Karpas-422 (cell line): ENCODE data around the gene URM1. TPM values are rescaled to one million over a fixed set of nuclear protein-coding genes. Genes with fewer than 3 reads are reported as not detected.

Experiments
- DNase-seq: peaks from one replicate; pipeline ENCODE4 v3.0.0-alpha.2; 2015
- H2AFZ ChIP-seq: fragments of 200-600 bp; sonication (generic); 2 replicates; pipeline ENCODE4 v1.6.1; 2014; ENCODE audit warnings: antibody characterized with exemption, low read length, mixed read lengths
- H3K27ac ChIP-seq: fragments of 200-600 bp; sonication (generic); 2 replicates; pipeline ENCODE4 v1.5.1; 2014; ENCODE audit warnings: mild to moderate bottlenecking, low read length, moderate library complexity
- H3K27me3 ChIP-seq: fragments of 200-600 bp; sonication (generic); 2 replicates; pipeline ENCODE4 v1.6.1; 2014; ENCODE audit warnings: low read length, mixed read lengths
- H3K36me3 ChIP-seq: fragments of 200-600 bp; sonication (generic); 2 replicates; pipeline ENCODE4 v1.6.1; 2014; ENCODE audit warnings: low read length, mixed read lengths; ENCODE audit not compliant: insufficient read depth
- H3K4me1 ChIP-seq: fragments of 200-600 bp; sonication (generic); 2 replicates; pipeline ENCODE4 v1.6.1; 2014; ENCODE audit warnings: mild to moderate bottlenecking, low read length, mixed read lengths
- H3K4me2 ChIP-seq: fragments of 200-600 bp; sonication (generic); 2 replicates; pipeline ENCODE4 v1.6.1; 2014; ENCODE audit warnings: low read length, low read depth, mild to moderate bottlenecking; ENCODE audit not compliant: poor library complexity, severe bottlenecking
- H3K4me3 ChIP-seq: fragments of 200-600 bp; sonication (generic); 2 replicates; pipeline ENCODE4 v1.5.1; 2014; ENCODE audit warnings: mild to moderate bottlenecking, antibody characterized with exemption, low read length, mixed read lengths
- H3K79me2 ChIP-seq: fragments of 200-600 bp; sonication (generic); 2 replicates; pipeline ENCODE4 v1.6.1; 2014; ENCODE audit warnings: mild to moderate bottlenecking, low read length, mixed read lengths
- H3K9ac ChIP-seq: fragments of 200-600 bp; sonication (generic); 2 replicates; pipeline ENCODE4 v1.6.0; 2014; ENCODE audit warnings: low read length
- H3K9me2 ChIP-seq: fragments of 200-600 bp; sonication (generic), shearing (Covaris generic); replicated peaks from 2 replicates; pipeline ENCODE4 v1.6.0; 2014; ENCODE audit warnings: mild to moderate bottlenecking, low read length, moderate library complexity; ENCODE audit not compliant: insufficient read depth
- H3K9me3 ChIP-seq: fragments of 300-700, 200-600 bp; sonication (generic); 2 replicates; pipeline ENCODE4 v1.6.1; 2014; ENCODE audit warnings: low read length, mixed read lengths
- H4K20me1 ChIP-seq: fragments of 200-600 bp; sonication (generic); 2 replicates; pipeline ENCODE4 v1.6.1; 2014; ENCODE audit warnings: mild to moderate bottlenecking, antibody characterized with exemption, low read length, low read depth; ENCODE audit not compliant: insufficient read depth
- total RNA-seq: library from RNA; depleted of rRNA; stranded (reverse); fragments of >200 nt; shearing (Covaris generic); gene quantifications from 2 replicates; pipeline ENCODE4 v1.2.3, GENCODE V29; 2014; ENCODE audit warnings: low replicate concordance

Gene URM1
- total RNA-seq, 1 experiment from 2014 or later: 22.7 TPM

DNA sequence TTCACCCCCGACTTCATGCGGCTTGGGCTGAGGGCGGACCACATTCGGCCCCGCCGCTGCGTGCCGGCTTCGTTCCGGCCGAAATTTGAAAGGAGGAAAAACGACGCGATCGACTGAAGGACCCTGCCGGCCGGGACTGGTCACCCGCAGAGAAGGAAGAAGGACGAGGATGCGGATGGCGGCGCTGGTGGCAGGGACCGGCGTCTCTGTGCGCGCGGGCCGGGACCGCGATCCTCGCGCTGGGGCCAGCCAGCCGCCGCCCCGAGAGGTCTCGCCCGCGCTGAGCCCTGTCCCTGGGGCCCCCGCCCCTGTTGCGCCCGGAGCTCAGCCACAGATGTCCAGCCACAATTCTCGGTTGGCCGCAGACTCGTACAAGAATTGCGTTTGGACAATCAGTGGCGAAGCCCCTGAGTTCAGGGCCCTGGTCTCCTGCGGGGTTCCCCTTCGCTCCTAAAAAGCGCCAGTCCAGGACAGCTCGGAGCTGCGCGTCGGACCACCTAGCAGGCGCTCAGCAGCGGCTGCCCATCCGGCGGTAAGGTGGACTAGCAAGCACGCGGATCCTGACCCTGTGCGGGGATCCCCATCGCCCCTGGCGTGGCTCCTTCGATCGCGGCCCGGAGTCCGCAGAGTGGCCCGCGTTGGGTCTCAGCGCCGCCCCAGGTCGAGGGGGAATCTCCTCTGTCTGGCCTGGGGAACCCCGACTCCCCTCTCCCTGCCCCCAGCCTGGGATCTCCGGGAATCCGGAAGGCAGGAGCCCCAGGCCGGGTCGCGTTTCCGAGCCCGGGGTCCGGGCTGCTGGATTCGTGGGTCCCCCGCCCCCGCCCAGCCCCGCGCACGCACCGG is 21.3 kb downstream of the URM1 start:
- Histone ChIP-seq H3K4me2 (no peak overlapping the region), H3K9me3 (no peaks in the 10 kb centered on the region), H3K27me3 (no peaks in the 10 kb centered on the region), H3K9me2 (no peaks in the 10 kb centered on the region), H3K79me2 (no peaks in the 10 kb centered on the region), H3K27ac (no peak overlapping the region), H4K20me1 (no peaks in the 10 kb centered on the region), H3K36me3 (no peaks in the 10 kb centered on the region), H3K4me1 (no peaks in the 10 kb centered on the region), H3K4me3 (no peak overlapping the region), H2AFZ (no peak overlapping the region), H3K9ac (no peak overlapping the region)
- DNase-seq: no peak

DNA sequence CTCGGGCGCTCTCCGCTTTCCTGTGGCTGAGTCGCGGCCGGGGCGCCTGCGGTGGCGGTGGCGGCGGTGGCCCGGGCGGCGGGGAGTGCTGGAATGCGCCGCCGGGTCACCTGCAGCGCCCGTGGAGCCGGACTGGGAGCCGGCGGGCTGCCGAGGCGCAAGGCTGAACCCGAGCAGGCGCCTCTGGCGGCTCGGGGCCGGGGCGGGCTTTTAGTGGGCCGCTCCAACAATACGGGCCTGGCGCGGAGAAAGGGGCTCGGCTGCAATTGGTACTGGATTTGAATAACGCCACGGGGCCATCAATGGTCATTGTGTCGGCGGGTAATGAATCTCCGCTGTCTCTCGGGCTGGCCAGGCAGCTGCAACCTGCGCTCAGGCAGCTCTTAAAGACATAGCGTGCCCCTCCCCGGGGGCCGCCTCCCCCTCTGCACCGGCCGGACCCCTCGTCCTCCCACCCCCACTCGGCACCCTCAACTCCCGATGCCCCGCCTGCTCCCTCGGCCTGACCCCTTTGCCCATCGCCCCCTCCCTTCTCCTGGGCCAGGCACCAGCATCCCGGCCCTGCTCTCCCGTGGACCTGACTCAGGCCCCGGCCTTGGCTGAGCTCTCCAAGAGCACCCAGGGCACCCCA is 22.1 kb downstream of the URM1 start:
- Histone ChIP-seq H2AFZ (no peak overlapping the region), H3K27me3 (no peaks in the 10 kb centered on the region), H3K79me2 (no peaks in the 10 kb centered on the region), H3K4me3 (no peak overlapping the region), H3K36me3 (no peaks in the 10 kb centered on the region), H3K27ac (no peak overlapping the region), H3K9me2 (no peaks in the 10 kb centered on the region), H3K4me2 (no peak overlapping the region), H3K9ac (no peak overlapping the region), H3K4me1 (no peaks in the 10 kb centered on the region), H4K20me1 (no peaks in the 10 kb centered on the region), H3K9me3 (no peaks in the 10 kb centered on the region)
- no peak for DNase-seq

DNA sequence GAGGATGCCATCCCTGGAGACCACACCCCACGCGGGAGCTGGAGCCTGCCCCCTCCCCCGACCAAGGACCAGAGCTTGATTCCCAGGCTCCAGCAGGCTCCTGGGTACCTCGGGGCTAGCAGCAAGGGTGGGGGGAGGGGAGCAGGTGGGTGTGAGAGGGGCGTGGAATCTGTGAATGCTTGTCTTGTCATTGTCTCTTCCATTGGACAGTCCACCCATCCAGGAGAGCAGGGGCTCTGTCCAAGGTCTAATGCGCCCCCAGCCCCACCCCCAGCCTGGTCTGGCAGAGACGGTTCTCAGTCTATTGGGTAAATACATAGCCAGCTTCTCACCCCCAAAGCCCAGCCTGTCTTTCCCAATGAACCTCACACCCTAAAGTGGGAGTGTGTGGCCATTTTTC is 22.8 kb downstream of the URM1 start:
- Histone ChIP-seq H3K4me3 (no peak overlapping the region), H3K9me3 (no peaks in the 10 kb centered on the region), H3K36me3 (no peaks in the 10 kb centered on the region), H2AFZ (no peak overlapping the region), H3K4me1 (no peaks in the 10 kb centered on the region), H3K4me2 (no peak overlapping the region), H3K27me3 (no peaks in the 10 kb centered on the region), H3K27ac (no peak overlapping the region), H3K79me2 (no peaks in the 10 kb centered on the region), H3K9ac (no peak overlapping the region), H4K20me1 (no peaks in the 10 kb centered on the region), H3K9me2 (no peaks in the 10 kb centered on the region)
- DNase-seq: no peak

DNA sequence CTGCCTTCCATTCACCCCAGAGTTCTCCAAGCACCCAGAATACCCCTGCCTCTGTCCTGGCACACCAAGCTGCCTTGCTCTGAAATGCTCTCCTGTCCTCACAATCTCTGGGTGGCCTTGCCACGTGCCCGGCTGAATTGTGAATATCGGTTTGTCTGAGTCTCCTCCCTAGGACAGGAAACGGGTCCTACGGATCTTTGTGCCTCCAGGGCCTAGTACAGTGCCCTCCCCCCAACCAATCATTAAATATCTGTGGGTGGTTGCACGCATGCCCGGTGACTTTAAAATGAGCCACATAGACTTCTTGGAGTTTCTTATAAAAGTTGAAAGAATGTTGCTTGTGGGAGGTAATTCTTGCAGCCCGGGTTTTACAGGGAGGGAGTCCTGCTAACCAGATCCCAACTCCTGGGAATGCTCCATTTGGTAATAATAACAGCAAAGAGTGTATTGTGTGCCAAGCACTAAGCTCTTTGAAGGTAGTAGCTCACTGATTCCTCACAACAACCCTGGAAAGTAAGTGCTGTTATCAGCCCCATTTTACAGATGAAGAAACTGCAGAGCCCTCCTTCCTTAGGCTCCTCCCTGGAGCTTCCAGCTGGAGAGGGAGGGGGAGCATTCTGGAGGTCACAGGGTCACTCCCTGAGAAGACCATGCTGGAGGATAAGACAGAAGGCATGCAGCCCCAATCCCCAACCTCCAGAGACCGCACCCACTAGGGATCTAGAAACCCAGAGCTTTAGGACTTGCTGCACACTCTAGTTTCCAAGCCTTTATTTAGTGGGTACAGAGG is 23.4 kb downstream of the URM1 start:
- H3K9ac ChIP-seq: no peak overlapping the region
- no peaks in the 10 kb centered on the region for H3K4me1 ChIP-seq
- no peak overlapping the region for H2AFZ ChIP-seq
- no peaks in the 10 kb centered on the region for H3K9me2 ChIP-seq
- no peak overlapping the region for H3K4me2 ChIP-seq
- no peaks in the 10 kb centered on the region for H3K9me3 ChIP-seq
- DNase-seq: no peak
- H3K27ac ChIP-seq: no peak overlapping the region
- no peaks in the 10 kb centered on the region for H3K27me3 ChIP-seq
- no peaks in the 10 kb centered on the region for H3K36me3 ChIP-seq
- no peaks in the 10 kb centered on the region for H3K79me2 ChIP-seq
- H3K4me3 ChIP-seq: no peak overlapping the region
- no peaks in the 10 kb centered on the region for H4K20me1 ChIP-seq

DNA sequence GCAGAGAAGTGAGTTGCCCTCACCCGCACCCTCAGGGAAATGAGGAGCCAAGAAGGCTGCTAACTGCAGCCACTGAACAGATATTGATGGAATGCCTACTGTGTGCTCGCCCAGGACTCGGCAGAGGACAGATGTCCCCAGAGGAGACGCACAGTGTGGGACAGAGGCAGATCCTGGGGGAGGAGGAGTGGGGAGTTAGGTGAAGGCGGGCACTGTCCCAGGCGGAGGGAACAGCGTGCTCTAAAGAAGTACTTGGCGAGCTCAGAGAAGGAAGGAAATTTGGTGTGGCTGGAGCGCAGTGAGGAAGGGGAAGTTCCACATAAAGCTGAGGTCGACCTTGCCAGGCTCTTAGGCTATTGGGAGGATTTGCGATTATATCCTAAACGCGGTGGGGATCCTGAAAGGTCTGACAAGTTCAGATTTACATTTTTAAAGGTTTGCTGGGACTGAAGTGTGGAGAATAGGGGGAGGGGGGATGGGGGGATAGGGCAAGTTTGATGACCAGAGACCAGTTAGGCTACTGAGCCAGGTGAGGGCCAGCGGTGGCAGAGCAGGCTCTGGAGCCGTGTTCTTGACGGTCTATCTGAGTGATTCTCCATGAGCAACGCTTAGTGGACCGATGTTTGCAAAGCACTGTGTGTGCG is 25.9 kb downstream of the URM1 start:
- H3K4me2 ChIP-seq: no peak overlapping the region
- H2AFZ ChIP-seq: no peak overlapping the region
- H3K4me3 ChIP-seq: no peak overlapping the region
- H3K27me3 ChIP-seq: no peaks in the 10 kb centered on the region
- no peak for DNase-seq
- no peaks in the 10 kb centered on the region for H3K79me2 ChIP-seq
- H4K20me1 ChIP-seq: no peaks in the 10 kb centered on the region
- no peaks in the 10 kb centered on the region for H3K4me1 ChIP-seq
- H3K36me3 ChIP-seq: no peaks in the 10 kb centered on the region
- H3K9me2 ChIP-seq: no peaks in the 10 kb centered on the region
- H3K9me3 ChIP-seq: no peaks in the 10 kb centered on the region
- no peak overlapping the region for H3K27ac ChIP-seq
- H3K9ac ChIP-seq: no peak overlapping the region

DNA sequence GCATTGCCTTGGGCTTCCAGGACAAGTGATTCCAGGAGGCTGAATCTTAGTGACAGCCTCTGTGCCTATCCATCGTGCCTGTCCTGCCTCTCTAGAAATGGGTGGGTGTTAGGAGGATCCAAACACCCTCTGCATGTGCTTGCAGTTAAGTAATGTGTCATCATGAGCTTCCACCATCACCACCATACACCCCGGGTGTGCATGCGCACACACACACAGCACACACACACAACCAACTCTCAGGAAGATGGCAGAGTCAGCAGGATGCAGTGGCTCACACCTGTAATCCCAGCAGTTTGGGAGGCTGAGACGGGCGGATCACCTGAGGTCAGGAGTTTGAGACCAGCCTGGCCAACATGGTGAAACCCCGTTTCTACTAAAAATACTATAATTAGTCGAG is 26.7 kb downstream of the URM1 start:
- Histone ChIP-seq H2AFZ (no peak overlapping the region), H3K27ac (no peak overlapping the region), H3K9me3 (no peaks in the 10 kb centered on the region), H3K9me2 (no peaks in the 10 kb centered on the region), H3K4me3 (no peak overlapping the region), H3K4me1 (no peaks in the 10 kb centered on the region), H3K36me3 (no peaks in the 10 kb centered on the region), H3K79me2 (no peaks in the 10 kb centered on the region), H3K27me3 (no peaks in the 10 kb centered on the region), H3K4me2 (no peak overlapping the region), H4K20me1 (no peaks in the 10 kb centered on the region), H3K9ac (no peak overlapping the region)
- no peak for DNase-seq

DNA sequence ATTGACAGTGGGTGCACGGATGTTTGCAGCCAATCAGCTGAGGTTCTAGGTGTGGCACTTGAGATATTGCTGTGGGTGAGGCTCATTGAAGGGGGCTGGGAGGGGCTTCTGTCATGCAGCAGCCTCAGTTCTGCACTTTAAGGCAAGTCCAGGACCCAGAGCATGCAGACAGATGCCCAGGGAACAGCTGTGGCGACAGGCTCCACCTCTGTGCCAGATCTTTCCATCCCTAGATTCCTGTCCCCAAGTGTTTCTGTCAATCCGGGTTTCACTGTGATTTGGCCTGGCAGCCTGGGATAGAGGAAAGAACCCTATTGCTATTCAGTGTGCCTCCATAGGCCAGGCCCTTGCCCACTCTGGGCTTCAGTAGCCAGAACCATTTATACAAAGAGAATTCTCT is 28.7 kb downstream of the URM1 start:
- H3K9me3 ChIP-seq: no peaks in the 10 kb centered on the region
- no peaks in the 10 kb centered on the region for H4K20me1 ChIP-seq
- H3K4me1 ChIP-seq: no peaks in the 10 kb centered on the region

DNA sequence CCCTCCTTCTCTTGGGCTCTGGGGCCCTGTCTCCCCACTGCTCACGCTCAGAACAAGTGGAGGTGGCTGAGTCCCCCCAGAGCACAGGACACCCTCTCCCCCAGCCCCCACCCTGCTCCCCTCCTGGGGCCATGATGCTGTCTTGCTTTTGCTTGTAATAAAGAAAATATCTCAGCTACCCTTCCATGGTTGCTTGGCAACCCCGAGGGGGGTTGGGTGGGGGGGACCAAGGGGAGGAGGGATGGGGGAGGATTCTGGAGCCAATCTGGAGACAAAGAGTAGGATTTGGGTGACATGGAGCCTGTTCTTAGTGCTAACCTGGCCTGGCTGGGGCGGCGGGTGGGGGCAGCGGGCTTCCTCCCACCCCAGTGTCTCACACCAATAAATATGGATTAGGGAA is 33.4 kb downstream of the URM1 start:
- H3K4me2 ChIP-seq: no peak overlapping the region
- H3K4me3 ChIP-seq: no peak overlapping the region
- H4K20me1 ChIP-seq: no peaks in the 10 kb centered on the region
- no peaks in the 10 kb centered on the region for H3K36me3 ChIP-seq
- H3K79me2 ChIP-seq: no peaks in the 10 kb centered on the region
- H3K27ac ChIP-seq: no peak overlapping the region
- no peaks in the 10 kb centered on the region for H3K9me3 ChIP-seq
- H3K27me3 ChIP-seq: no peaks in the 10 kb centered on the region
- H3K9ac ChIP-seq: no peak overlapping the region
- no peak for DNase-seq
- no peaks in the 10 kb centered on the region for H3K9me2 ChIP-seq
- H3K4me1 ChIP-seq: no peaks in the 10 kb centered on the region
- H2AFZ ChIP-seq: no peak overlapping the region

More for the DNA sequence above, 28.7 kb downstream of the URM1 start:
- Histone ChIP-seq H3K9ac (no peak overlapping the region), H3K27me3 (no peaks in the 10 kb centered on the region), H3K27ac (no peak overlapping the region), H3K4me3 (no peak overlapping the region), H2AFZ (no peak overlapping the region), H3K36me3 (no peaks in the 10 kb centered on the region), H3K9me2 (no peaks in the 10 kb centered on the region), H3K4me2 (no peak overlapping the region), H3K79me2 (no peaks in the 10 kb centered on the region)
- DNase-seq: no peak
